Activated CD4-positive, alpha-beta T cell treated with anti-CD3 and anti-CD28 coated beads for 36 hours (primary cell): ENCODE results near the gene NLGN1. TPM values are rescaled to one million over a fixed set of nuclear protein-coding genes. Genes with fewer than 3 reads are reported as not detected.

Experiments used
- ATAC-seq: fragments of 200-7000 bp; cut with Tn5 transposase; one replicate; pipeline ENCODE4 v1.10.0; 2021; ENCODE audit warnings: mild to moderate bottlenecking, moderate library complexity
- CTCF ChIA-PET: fragments of 350-600 bp; sonication (Branson Sonifier 250); formaldehyde crosslinking; loops from one replicate; lab custom pipeline; 2021; ENCODE audit warnings: antibody characterized with exemption; lab: Charles Lee
- POLR2A ChIA-PET: fragments of 350-600 bp; sonication (Branson Sonifier 250); formaldehyde crosslinking; loops from one replicate; lab custom pipeline; 2021; ENCODE audit warnings: antibody characterized with exemption, inconsistent platforms; lab: Charles Lee
- DNase-seq: peaks from one replicate; pipeline ENCODE4 v3.0.0-alpha.2; 2020
- H3K27ac Mint-ChIP-seq: one replicate; pipeline ENCODE4 v1.8.0; 2021; ENCODE audit warnings: mixed read lengths
- H3K27me3 Mint-ChIP-seq: one replicate; pipeline ENCODE4 v1.8.0; 2021; ENCODE audit warnings: mixed read lengths
- H3K36me3 Mint-ChIP-seq: one replicate; pipeline ENCODE4 v1.8.0; 2021; ENCODE audit warnings: low read depth, mixed read lengths
- H3K4me1 Mint-ChIP-seq: one replicate; pipeline ENCODE4 v1.8.0; 2021; ENCODE audit warnings: mixed read lengths
- H3K4me3 Mint-ChIP-seq: one replicate; pipeline ENCODE4 v1.8.0; 2021; ENCODE audit warnings: mild to moderate bottlenecking, moderate library complexity, mixed read lengths
- H3K9me3 Mint-ChIP-seq: one replicate; pipeline ENCODE4 v1.8.0; 2021; ENCODE audit warnings: low read depth, mixed read lengths
- intact Hi-C, 2 experiments: fragments of 100-400 bp; cut with DNase I in 1 of 2; cut with micrococcal nuclease in 1 of 2; formaldehyde crosslinking; loops; one replicate each; pipeline versions ENCODE4 v1.14.2 to v1.15.1; 2022 to 2024; cut with DNase I, micrococcal nuclease
- total RNA-seq, 2 experiments: library from RNA; stranded (reverse); gene quantifications; one replicate each; pipeline ENCODE4 v1.2.3, GENCODE V29; 2021

Gene NLGN1
- total RNA-seq, 2 experiments from 2014 or later = not detected

GRCh38 chr3:174156200-174156599 is 758.7 kb downstream of the NLGN1 start:
- Mint-ChIP-seq H3K4me3 (no peak overlapping the region), H3K27ac (no peak overlapping the region)
- CTCF ChIA-PET = no interaction called here

GRCh38 chr3:174158674-174159073 is 761.1 kb downstream of the NLGN1 start:
- ChIA-PET CTCF (no interaction called here), POLR2A (no interaction called here)
- no peak overlapping the region for H3K27ac Mint-ChIP-seq
- no peak overlapping the region for H3K4me3 Mint-ChIP-seq
- DNase-seq = no peak
- intact Hi-C loops = no loop called here
- no peaks in the 10 kb centered on the region for H3K27me3 Mint-ChIP-seq
- no peaks in the 10 kb centered on the region for H3K9me3 Mint-ChIP-seq
- no peaks in the 10 kb centered on the region for H3K36me3 Mint-ChIP-seq
- ATAC-seq = no peak
- no peaks in the 10 kb centered on the region for H3K4me1 Mint-ChIP-seq

More at GRCh38 chr3:174156200-174156599, 758.7 kb downstream of the NLGN1 start:
- H3K9me3 Mint-ChIP-seq = no peaks in the 10 kb centered on the region
- H3K4me1 Mint-ChIP-seq = no peaks in the 10 kb centered on the region
- DNase-seq = no peak
- intact Hi-C loops = no loop called here
- no peaks in the 10 kb centered on the region for H3K36me3 Mint-ChIP-seq
- ATAC-seq = no peak
- POLR2A ChIA-PET = no interaction called here
- H3K27me3 Mint-ChIP-seq = no peaks in the 10 kb centered on the region

- Mint-ChIP-seq H3K4me1 (no peaks in the 10 kb centered on the region), H3K27ac (no peak overlapping the region), H3K9me3 (peaks cover 7% of the 10 kb centered on the region), H3K27me3 (no peaks in the 10 kb centered on the region), H3K4me3 (no peak overlapping the region), H3K36me3 (no peaks in the 10 kb centered on the region)
- POLR2A ChIA-PET = no interaction called here
- DNase-seq (no peak), ATAC-seq (no peak)
- CTCF ChIA-PET = no interaction called here
- intact Hi-C loops = no loop called here
Measured at GRCh38 chr3:174159604-174160003, 762.1 kb downstream of the NLGN1 start.

- Mint-ChIP-seq H3K27me3 (no peaks in the 10 kb centered on the region), H3K36me3 (no peaks in the 10 kb centered on the region), H3K4me3 (no peak overlapping the region), H3K4me1 (no peaks in the 10 kb centered on the region), H3K27ac (no peak overlapping the region), H3K9me3 (peaks cover 12% of the 10 kb centered on the region)
- POLR2A ChIA-PET = no interaction called here
- DNase-seq (no peak), ATAC-seq (no peak)
- intact Hi-C loops = no loop called here
- CTCF ChIA-PET = no interaction called here
Measured at GRCh38 chr3:174162550-174162949, 765.0 kb downstream of the NLGN1 start.

GRCh38 chr3:174168026-174168425 is 770.5 kb downstream of the NLGN1 start:
- no peaks in the 10 kb centered on the region for H3K36me3 Mint-ChIP-seq
- no peaks in the 10 kb centered on the region for H3K4me1 Mint-ChIP-seq
- no peak overlapping the region for H3K27ac Mint-ChIP-seq
- DNase-seq (no peak), ATAC-seq (no peak)
- H3K9me3 Mint-ChIP-seq = peaks cover 16% of the 10 kb centered on the region
- ChIA-PET CTCF (no interaction called here), POLR2A (no interaction called here)
- H3K4me3 Mint-ChIP-seq = no peak overlapping the region
- intact Hi-C loops = no loop called here
- H3K27me3 Mint-ChIP-seq = no peaks in the 10 kb centered on the region

GRCh38 chr3:174168538-174169254 is 771.2 kb downstream of the NLGN1 start:
- H3K4me3 Mint-ChIP-seq = no peak overlapping the region
- intact Hi-C loops = no loop called here
- H3K9me3 Mint-ChIP-seq = peaks cover 16% of the 10 kb centered on the region
- ChIA-PET POLR2A (no interaction called here), CTCF (no interaction called here)
- no peak overlapping the region for H3K27ac Mint-ChIP-seq
- H3K4me1 Mint-ChIP-seq = no peaks in the 10 kb centered on the region
- DNase-seq (no peak), ATAC-seq (no peak)
- H3K36me3 Mint-ChIP-seq = no peaks in the 10 kb centered on the region
- no peaks in the 10 kb centered on the region for H3K27me3 Mint-ChIP-seq

- Mint-ChIP-seq H3K4me3 (no peak overlapping the region), H3K9me3 (peaks cover 11% of the 10 kb centered on the region), H3K27me3 (no peaks in the 10 kb centered on the region), H3K36me3 (no peaks in the 10 kb centered on the region), H3K27ac (no peak overlapping the region), H3K4me1 (no peaks in the 10 kb centered on the region)
- ChIA-PET CTCF (interaction anchor here (0.7 kb wide), 1 partner anchor 758 kb away, joined by 4 read pairs; no protein-coding TSS in a partner anchor), POLR2A (no interaction called here)
- no peak for ATAC-seq
- DNase-seq = no peak
- intact Hi-C loops = no loop called here
Measured at GRCh38 chr3:174169736-174170135, 772.2 kb downstream of the NLGN1 start.

- ATAC-seq (no peak), DNase-seq (no peak)
- CTCF ChIA-PET = interaction anchor here (0.7 kb wide), 1 partner anchor 757 kb away, joined by 4 read pairs; no protein-coding TSS in a partner anchor
- no peaks in the 10 kb centered on the region for H3K4me1 Mint-ChIP-seq
- H3K36me3 Mint-ChIP-seq = no peaks in the 10 kb centered on the region
- intact Hi-C loops = no loop called here
- H3K9me3 Mint-ChIP-seq = peaks cover 10% of the 10 kb centered on the region
- H3K27ac Mint-ChIP-seq = no peak overlapping the region
- POLR2A ChIA-PET = no interaction called here
- H3K27me3 Mint-ChIP-seq = no peaks in the 10 kb centered on the region
- no peak overlapping the region for H3K4me3 Mint-ChIP-seq
Measured at GRCh38 chr3:174170248-174170647, 772.7 kb downstream of the NLGN1 start.

- Mint-ChIP-seq H3K27me3 (no peaks in the 10 kb centered on the region), H3K36me3 (no peaks in the 10 kb centered on the region), H3K27ac (no peak overlapping the region), H3K4me3 (no peak overlapping the region), H3K9me3 (no peaks in the 10 kb centered on the region), H3K4me1 (peaks cover 7% of the 10 kb centered on the region)
- POLR2A ChIA-PET = no interaction called here
- CTCF ChIA-PET = no interaction called here
- intact Hi-C loops = no loop called here
- ATAC-seq = no peak
- no peak for DNase-seq
Measured at GRCh38 chr3:174186377-174186989, 788.9 kb downstream of the NLGN1 start.

GRCh38 chr3:174191380-174191779 is 793.8 kb downstream of the NLGN1 start:
- Mint-ChIP-seq H3K27ac (no peak overlapping the region), H3K36me3 (no peaks in the 10 kb centered on the region), H3K9me3 (no peaks in the 10 kb centered on the region), H3K4me3 (no peak overlapping the region), H3K4me1 (peaks cover 9% of the 10 kb centered on the region), H3K27me3 (no peaks in the 10 kb centered on the region)
- ChIA-PET CTCF (no interaction called here), POLR2A (no interaction called here)
- intact Hi-C loops = no loop called here
- DNase-seq (no peak), ATAC-seq (peak; percentile 74)

GRCh38 chr3:174191895-174192294 is 794.4 kb downstream of the NLGN1 start:
- H3K4me1 Mint-ChIP-seq = peaks cover 9% of the 10 kb centered on the region
- H3K36me3 Mint-ChIP-seq = no peaks in the 10 kb centered on the region
- H3K9me3 Mint-ChIP-seq = no peaks in the 10 kb centered on the region
- ATAC-seq (no peak), DNase-seq (no peak)
- POLR2A ChIA-PET = no interaction called here
- no peak overlapping the region for H3K27ac Mint-ChIP-seq
- no peaks in the 10 kb centered on the region for H3K27me3 Mint-ChIP-seq
- CTCF ChIA-PET = no interaction called here
- intact Hi-C loops = no loop called here
- no peak overlapping the region for H3K4me3 Mint-ChIP-seq

- Mint-ChIP-seq H3K27ac (no peak overlapping the region), H3K36me3 (no peaks in the 10 kb centered on the region), H3K27me3 (no peaks in the 10 kb centered on the region), H3K9me3 (no peaks in the 10 kb centered on the region), H3K4me1 (peaks cover 9% of the 10 kb centered on the region), H3K4me3 (no peak overlapping the region)
- CTCF ChIA-PET = interaction anchor here (0.9 to 1.9 kb wide), 2 partner anchors 8 to 14 kb away, joined by 3 to 5 read pairs; no protein-coding TSS in a partner anchor
- intact Hi-C loops = no loop called here
- ATAC-seq (no peak), DNase-seq (no peak)
- POLR2A ChIA-PET = no interaction called here
Measured at GRCh38 chr3:174192471-174192870, 794.9 kb downstream of the NLGN1 start.
